ENCODE results near the gene SRSF3. TPM values are rescaled to one million over a fixed set of nuclear protein-coding genes. Genes with fewer than 3 reads are reported as not detected.

SRSF3 gene
- polyA plus RNA-seq, 1 experiment, result 423 TPM

- ChIA-PET CTCF (no interaction called here), POLR2A (no interaction called here)
- no peak for DNase-seq (ENCODE audit: low read depth, low spot score)
- Histone ChIP-seq H3K27me3 (ENCODE audit: control insufficient read depth, insufficient read depth, low read length) (peaks cover 3% of the 10 kb centered on the region), H3K27ac (ENCODE audit: low read depth, low read length) (no peak overlapping the region), H3K4me3 (ENCODE audit: low read depth, low read length) (no peak overlapping the region), H3K9me3 (ENCODE audit: control insufficient read depth, insufficient read depth, low read length) (no peaks in the 10 kb centered on the region)
- TF ChIP-seq, protein P1, sequence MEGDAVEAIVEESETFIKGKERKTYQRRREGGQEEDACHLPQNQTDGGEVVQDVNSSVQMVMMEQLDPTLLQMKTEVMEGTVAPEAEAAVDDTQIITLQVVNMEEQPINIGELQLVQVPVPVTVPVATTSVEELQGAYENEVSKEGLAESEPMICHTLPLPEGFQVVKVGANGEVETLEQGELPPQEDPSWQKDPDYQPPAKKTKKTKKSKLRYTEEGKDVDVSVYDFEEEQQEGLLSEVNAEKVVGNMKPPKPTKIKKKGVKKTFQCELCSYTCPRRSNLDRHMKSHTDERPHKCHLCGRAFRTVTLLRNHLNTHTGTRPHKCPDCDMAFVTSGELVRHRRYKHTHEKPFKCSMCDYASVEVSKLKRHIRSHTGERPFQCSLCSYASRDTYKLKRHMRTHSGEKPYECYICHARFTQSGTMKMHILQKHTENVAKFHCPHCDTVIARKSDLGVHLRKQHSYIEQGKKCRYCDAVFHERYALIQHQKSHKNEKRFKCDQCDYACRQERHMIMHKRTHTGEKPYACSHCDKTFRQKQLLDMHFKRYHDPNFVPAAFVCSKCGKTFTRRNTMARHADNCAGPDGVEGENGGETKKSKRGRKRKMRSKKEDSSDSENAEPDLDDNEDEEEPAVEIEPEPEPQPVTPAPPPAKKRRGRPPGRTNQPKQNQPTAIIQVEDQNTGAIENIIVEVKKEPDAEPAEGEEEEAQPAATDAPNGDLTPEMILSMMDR (IDR thresholded peaks at IDR 0.05; ENCODE audit: low read depth, low read length), result no peak
Observed at GRCh38 chr6:36559011-36559793, 35.0 kb upstream of the SRSF3 start.

DNA sequence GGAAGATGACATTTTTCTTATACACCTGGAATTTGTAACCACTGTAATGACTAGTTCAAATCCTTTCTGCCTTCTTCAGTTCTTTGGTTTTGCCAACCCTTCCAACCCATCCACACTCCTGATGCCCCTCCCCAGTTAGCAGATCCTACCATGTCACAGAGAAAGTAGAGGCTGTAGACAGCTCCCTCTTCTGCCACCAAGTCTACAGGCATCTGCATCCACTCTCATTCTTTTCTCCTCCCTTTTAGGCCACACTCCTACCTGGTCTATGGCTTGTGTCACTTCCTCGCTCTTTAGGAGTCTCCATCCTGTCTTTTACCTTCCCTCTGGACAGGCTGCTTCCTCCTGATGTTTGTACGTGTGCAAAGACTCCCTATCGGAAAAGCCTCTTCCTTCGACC lies 33.3 kb upstream of the SRSF3 start:
- ChIA-PET POLR2A (no interaction called here), CTCF (no interaction called here)
- H3K27me3 ChIP-seq (ENCODE audit: control insufficient read depth, insufficient read depth, low read length), result peaks cover 3% of the 10 kb centered on the region
- H3K9me3 ChIP-seq (ENCODE audit: control insufficient read depth, insufficient read depth, low read length), result no peaks in the 10 kb centered on the region
- H3K4me3 ChIP-seq (ENCODE audit: low read depth, low read length), result no peak overlapping the region
- DNase-seq (ENCODE audit: low read depth, low spot score), result no peak
- TF ChIP-seq, protein P1 (IDR thresholded peaks at IDR 0.05; ENCODE audit: low read depth, low read length), result no peak
- no peak overlapping the region for H3K27ac ChIP-seq (ENCODE audit: low read depth, low read length)

DNA sequence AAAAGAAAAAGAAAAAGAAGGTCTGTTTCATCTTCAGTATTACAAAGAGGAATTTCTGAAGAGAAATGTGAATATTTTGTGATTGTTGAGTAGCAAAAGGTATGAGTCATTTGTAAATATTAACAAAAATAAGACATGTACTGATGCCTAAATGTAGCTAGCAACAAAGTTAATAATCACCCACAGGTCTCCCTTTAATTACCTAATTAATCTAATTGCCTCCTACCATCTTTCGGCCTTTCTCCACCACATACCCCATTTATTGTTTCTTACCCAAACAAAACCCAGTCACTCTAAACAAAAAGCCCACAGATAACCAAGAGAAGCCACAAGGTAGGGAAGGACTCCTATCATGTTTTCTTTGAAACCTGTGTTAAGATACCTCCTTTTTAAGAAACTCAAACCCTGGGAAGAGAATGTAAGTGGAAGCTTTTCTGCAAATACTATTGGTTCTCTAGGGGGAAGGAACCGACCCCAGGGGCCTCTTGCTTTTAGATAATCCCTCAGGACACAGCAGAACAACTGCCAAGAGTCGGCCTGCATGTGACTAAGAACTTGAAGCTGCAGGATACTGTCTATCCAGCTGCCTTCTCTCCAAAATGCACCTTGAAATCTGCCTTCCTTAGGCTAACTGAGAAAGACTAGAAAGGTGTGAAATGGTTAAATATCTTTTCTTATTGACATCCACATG lies 30.8 kb upstream of the SRSF3 start:
- Histone ChIP-seq H3K4me3 (ENCODE audit: low read depth, low read length) (no peak overlapping the region), H3K27me3 (ENCODE audit: control insufficient read depth, insufficient read depth, low read length) (no peaks in the 10 kb centered on the region), H3K9me3 (ENCODE audit: control insufficient read depth, insufficient read depth, low read length) (no peaks in the 10 kb centered on the region), H3K27ac (ENCODE audit: low read depth, low read length) (no peak overlapping the region)
- POLR2A ChIA-PET, result interaction anchor here (0.5 to 0.6 kb wide), 2 partner anchors 20 to 579 kb away, joined by 5 to 10 read pairs; no protein-coding TSS in a partner anchor
- CTCF ChIA-PET, result interaction anchor here (0.6 kb wide), 1 partner anchor 118 kb away, joined by 3 read pairs; no protein-coding TSS in a partner anchor
- TF ChIP-seq, protein P1 (IDR thresholded peaks at IDR 0.05; ENCODE audit: low read depth, low read length), result no peak
- DNase-seq (ENCODE audit: low read depth, low spot score), result no peak

GRCh38 chr6:36563928-36564284 lies 30.3 kb upstream of the SRSF3 start:
- Histone ChIP-seq H3K4me3 (ENCODE audit: low read depth, low read length) (no peak overlapping the region), H3K9me3 (ENCODE audit: control insufficient read depth, insufficient read depth, low read length) (no peaks in the 10 kb centered on the region), H3K27ac (ENCODE audit: low read depth, low read length) (no peak overlapping the region), H3K27me3 (ENCODE audit: control insufficient read depth, insufficient read depth, low read length) (no peaks in the 10 kb centered on the region)
- POLR2A ChIA-PET, result interaction anchor here (0.6 kb wide), 1 partner anchor 20 kb away, joined by 10 read pairs; no protein-coding TSS in a partner anchor
- no peak for DNase-seq (ENCODE audit: low read depth, low spot score)
- CTCF ChIA-PET, result no interaction called here
- TF ChIP-seq, protein P1 (IDR thresholded peaks at IDR 0.05; ENCODE audit: low read depth, low read length), result no peak

- POLR2A ChIA-PET, result no interaction called here
- no peaks in the 10 kb centered on the region; the same call in 1 of the 2 replicates for H3K9me3 ChIP-seq (ENCODE audit: control insufficient read depth, insufficient read depth, low read length)
- H3K27me3 ChIP-seq (ENCODE audit: control insufficient read depth, insufficient read depth, low read length), result no peaks in the 10 kb centered on the region
- CTCF ChIA-PET, result no interaction called here
- TF ChIP-seq, protein P1 (IDR thresholded peaks at IDR 0.05; ENCODE audit: low read depth, low read length), result no peak
- no peak for DNase-seq (ENCODE audit: low read depth, low spot score)
- H3K4me3 ChIP-seq (ENCODE audit: low read depth, low read length), result no peak overlapping the region
- no peak overlapping the region for H3K27ac ChIP-seq (ENCODE audit: low read depth, low read length)
Observed at GRCh38 chr6:36566418-36566905, 27.7 kb upstream of the SRSF3 start.

Data from AG04450 (cell line).